ENCODE measurements around the gene RARS1. TPM values are rescaled to one million over a fixed set of nuclear protein-coding genes. Genes with fewer than 3 reads are reported as not detected.

The RARS1 gene
- total and polyA plus RNA-seq, 2 of the 8 experiments (the other 6 are each of a cell fraction or from before 2014, with no cell fraction given) = 30.2 to 108 TPM

GRCh38 chr5:168502563-168503237, 16.4 kb downstream of the RARS1 start (continued):
- no peak for TF ChIP-seq CTBP2 (IDR thresholded peaks at IDR 0.05; ENCODE audit: borderline replicate concordance, insufficient read depth, insufficient read length, low read length)
- TF ChIP-seq SP4 (IDR thresholded peaks at IDR 0.05; ENCODE audit: low read length) = no peak
- no peak for TF ChIP-seq GTF2F1 (IDR thresholded peaks at IDR 0.05; ENCODE audit: borderline replicate concordance, low read depth, low read length)
- no peak for TF ChIP-seq NRF1 (IDR thresholded peaks at IDR 0.05; ENCODE audit: low read depth, low read length)
- no peak for TF ChIP-seq FOSL1 (IDR thresholded peaks at IDR 0.05; ENCODE audit: insufficient read depth, low read depth, low read length)
